C4-2B (cell line): ENCODE measurements around the gene PC.

Experiments
- ZFX ChIP-seq: fragments of 450-650 bp; IDR thresholded peaks from 2 replicates; pipeline ENCODE4 v1.6.1; 2017
- TF ChIP-seq, protein P1 (sequence below): fragments of 450-650 bp; conservative IDR thresholded peaks from 2 replicates; pipeline ENCODE4 v1.5.1; 2017; ENCODE audit warnings: mild to moderate bottlenecking

DNA sequence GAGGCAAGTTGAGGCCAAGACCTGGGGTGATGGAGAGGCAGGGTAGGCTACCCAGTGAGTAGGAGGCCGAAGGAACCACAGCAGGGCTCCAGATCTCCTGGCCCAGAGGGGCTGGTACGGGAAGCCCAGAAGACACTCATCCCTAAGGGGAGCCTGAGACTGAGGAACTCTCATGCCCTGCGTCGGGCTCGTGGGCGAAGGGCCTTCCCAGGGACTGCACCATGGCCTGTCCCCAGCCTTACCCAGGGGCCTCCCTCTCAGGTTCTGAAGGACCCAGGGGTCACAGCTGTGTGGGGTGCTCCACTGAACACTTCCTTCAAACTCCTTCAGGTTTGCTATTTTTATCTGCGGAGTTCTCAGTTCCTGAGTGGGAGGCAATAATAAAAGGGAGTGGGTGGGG lies 48.9 kb upstream of the PC start:
- TF ChIP-seq, protein P1, sequence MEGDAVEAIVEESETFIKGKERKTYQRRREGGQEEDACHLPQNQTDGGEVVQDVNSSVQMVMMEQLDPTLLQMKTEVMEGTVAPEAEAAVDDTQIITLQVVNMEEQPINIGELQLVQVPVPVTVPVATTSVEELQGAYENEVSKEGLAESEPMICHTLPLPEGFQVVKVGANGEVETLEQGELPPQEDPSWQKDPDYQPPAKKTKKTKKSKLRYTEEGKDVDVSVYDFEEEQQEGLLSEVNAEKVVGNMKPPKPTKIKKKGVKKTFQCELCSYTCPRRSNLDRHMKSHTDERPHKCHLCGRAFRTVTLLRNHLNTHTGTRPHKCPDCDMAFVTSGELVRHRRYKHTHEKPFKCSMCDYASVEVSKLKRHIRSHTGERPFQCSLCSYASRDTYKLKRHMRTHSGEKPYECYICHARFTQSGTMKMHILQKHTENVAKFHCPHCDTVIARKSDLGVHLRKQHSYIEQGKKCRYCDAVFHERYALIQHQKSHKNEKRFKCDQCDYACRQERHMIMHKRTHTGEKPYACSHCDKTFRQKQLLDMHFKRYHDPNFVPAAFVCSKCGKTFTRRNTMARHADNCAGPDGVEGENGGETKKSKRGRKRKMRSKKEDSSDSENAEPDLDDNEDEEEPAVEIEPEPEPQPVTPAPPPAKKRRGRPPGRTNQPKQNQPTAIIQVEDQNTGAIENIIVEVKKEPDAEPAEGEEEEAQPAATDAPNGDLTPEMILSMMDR: no peak
- TF ChIP-seq ZFX: no peak
